ENCODE data around the gene PRKAR2A. TPM values are rescaled to one million over a fixed set of nuclear protein-coding genes. Genes with fewer than 3 reads are reported as not detected.
"Not testable (repeated sequence)": the region's sequence is repeated elsewhere in the genome, so short reads cannot be mapped to it uniquely, and the experiment has no call there.

PRKAR2A gene
- total RNA-seq, 1 experiment from 2014 or later: 61.3 TPM

DNA sequence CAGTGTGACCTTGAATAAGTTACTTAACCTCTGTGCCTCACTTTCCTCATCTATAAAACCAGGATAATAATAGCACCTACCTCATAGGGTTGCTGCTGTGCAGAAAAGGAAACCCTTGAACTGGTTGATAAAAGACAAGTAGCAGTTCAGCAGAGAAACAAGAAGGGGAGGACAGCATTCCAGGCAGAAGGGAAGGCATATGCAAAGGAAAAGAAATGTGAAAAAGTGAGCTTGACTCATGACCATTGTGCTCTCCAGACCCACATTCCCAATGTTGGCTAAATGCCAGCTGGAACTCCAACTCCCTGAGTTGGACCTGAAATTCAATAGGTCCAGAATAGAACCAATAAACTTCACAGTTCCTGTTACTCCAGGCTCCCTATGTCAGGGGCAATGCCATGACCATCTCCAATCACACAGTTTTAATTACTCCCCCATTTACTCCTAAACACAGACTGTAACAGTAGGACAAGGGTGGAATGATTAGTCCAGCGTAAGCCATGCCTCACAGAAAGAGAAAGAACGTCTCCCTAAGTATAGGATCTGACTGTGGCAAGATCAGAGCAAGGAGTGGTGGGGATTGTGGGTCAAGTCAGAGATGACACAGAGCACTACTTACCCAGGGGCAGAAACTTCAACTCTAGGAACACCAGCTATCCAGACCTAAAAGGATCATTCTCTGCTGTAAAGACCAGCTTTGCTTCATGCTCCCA, 26.9 kb downstream of the PRKAR2A start:
- Mint-ChIP-seq H3K36me3 (ENCODE audit: insufficient read depth, unreplicated experiment) (peaks cover 11% of the 10 kb centered on the region), H3K4me3 (ENCODE audit: unreplicated experiment) (no peak overlapping the region), H3K27ac (ENCODE audit: low read depth, unreplicated experiment) (no peak overlapping the region), H3K27me3 (ENCODE audit: insufficient read depth, unreplicated experiment) (no peaks in the 10 kb centered on the region), H3K4me1 (ENCODE audit: insufficient read depth, unreplicated experiment) (no peaks in the 10 kb centered on the region), H3K9me3 (ENCODE audit: unreplicated experiment) (no peaks in the 10 kb centered on the region)
- peak; percentile 43 for DNase-seq (ENCODE audit: unreplicated experiment)
- TF ChIP-seq, protein P1, sequence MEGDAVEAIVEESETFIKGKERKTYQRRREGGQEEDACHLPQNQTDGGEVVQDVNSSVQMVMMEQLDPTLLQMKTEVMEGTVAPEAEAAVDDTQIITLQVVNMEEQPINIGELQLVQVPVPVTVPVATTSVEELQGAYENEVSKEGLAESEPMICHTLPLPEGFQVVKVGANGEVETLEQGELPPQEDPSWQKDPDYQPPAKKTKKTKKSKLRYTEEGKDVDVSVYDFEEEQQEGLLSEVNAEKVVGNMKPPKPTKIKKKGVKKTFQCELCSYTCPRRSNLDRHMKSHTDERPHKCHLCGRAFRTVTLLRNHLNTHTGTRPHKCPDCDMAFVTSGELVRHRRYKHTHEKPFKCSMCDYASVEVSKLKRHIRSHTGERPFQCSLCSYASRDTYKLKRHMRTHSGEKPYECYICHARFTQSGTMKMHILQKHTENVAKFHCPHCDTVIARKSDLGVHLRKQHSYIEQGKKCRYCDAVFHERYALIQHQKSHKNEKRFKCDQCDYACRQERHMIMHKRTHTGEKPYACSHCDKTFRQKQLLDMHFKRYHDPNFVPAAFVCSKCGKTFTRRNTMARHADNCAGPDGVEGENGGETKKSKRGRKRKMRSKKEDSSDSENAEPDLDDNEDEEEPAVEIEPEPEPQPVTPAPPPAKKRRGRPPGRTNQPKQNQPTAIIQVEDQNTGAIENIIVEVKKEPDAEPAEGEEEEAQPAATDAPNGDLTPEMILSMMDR (IDR thresholded peaks at IDR 0.05; ENCODE audit: unreplicated experiment): no peak
- no TSS peak for BruUV-seq (replicated peaks)
- CTCF ChIA-PET: interaction anchor here (0.6 kb wide), 1 partner anchor 26 kb away, joined by 3 read pairs; no protein-coding TSS in a partner anchor
- POLR2A ChIA-PET: interaction anchor here (0.7 to 1.4 kb wide), 3 partner anchors 13 to 152 kb away, joined by 3 read pairs; no protein-coding TSS in a partner anchor
- intact Hi-C loops (cut with micrococcal nuclease): no loop called here

- no TSS peak for BruUV-seq (replicated peaks)
- no peaks in the 10 kb centered on the region for H3K9me3 Mint-ChIP-seq (ENCODE audit: unreplicated experiment)
- intact Hi-C loops (cut with micrococcal nuclease): no loop called here
- POLR2A ChIA-PET: no interaction called here
- no peak for DNase-seq (ENCODE audit: unreplicated experiment)
- TF ChIP-seq, protein P1 (IDR thresholded peaks at IDR 0.05; ENCODE audit: unreplicated experiment): no peak
- CTCF ChIA-PET: no interaction called here
- no peaks in the 10 kb centered on the region for H3K4me1 Mint-ChIP-seq (ENCODE audit: insufficient read depth, unreplicated experiment)
- H3K4me3 Mint-ChIP-seq (ENCODE audit: unreplicated experiment): no peak overlapping the region
- H3K27ac Mint-ChIP-seq (ENCODE audit: low read depth, unreplicated experiment): no peak overlapping the region
- no peaks in the 10 kb centered on the region for H3K27me3 Mint-ChIP-seq (ENCODE audit: insufficient read depth, unreplicated experiment)
- peaks cover 11% of the 10 kb centered on the region for H3K36me3 Mint-ChIP-seq (ENCODE audit: insufficient read depth, unreplicated experiment)
These were observed 28.1 kb downstream of the PRKAR2A start for GRCh38 chr3:48819234-48820221.

- Mint-ChIP-seq H3K4me1 (ENCODE audit: insufficient read depth, unreplicated experiment) (peaks cover 6% of the 10 kb centered on the region), H3K4me3 (ENCODE audit: unreplicated experiment) (no peak overlapping the region), H3K36me3 (ENCODE audit: insufficient read depth, unreplicated experiment) (peaks cover 8% of the 10 kb centered on the region), H3K9me3 (ENCODE audit: unreplicated experiment) (no peaks in the 10 kb centered on the region), H3K27me3 (ENCODE audit: insufficient read depth, unreplicated experiment) (no peaks in the 10 kb centered on the region), H3K27ac (ENCODE audit: low read depth, unreplicated experiment) (no peak overlapping the region)
- no TSS peak for BruUV-seq (replicated peaks)
- TF ChIP-seq, protein P1 (IDR thresholded peaks at IDR 0.05; ENCODE audit: unreplicated experiment): no peak
- CTCF ChIA-PET: no interaction called here
- DNase-seq (ENCODE audit: unreplicated experiment): no peak
- intact Hi-C loops (cut with micrococcal nuclease): no loop called here
- POLR2A ChIA-PET: no interaction called here
These were observed 36.1 kb downstream of the PRKAR2A start for GRCh38 chr3:48811524-48811923.

DNA sequence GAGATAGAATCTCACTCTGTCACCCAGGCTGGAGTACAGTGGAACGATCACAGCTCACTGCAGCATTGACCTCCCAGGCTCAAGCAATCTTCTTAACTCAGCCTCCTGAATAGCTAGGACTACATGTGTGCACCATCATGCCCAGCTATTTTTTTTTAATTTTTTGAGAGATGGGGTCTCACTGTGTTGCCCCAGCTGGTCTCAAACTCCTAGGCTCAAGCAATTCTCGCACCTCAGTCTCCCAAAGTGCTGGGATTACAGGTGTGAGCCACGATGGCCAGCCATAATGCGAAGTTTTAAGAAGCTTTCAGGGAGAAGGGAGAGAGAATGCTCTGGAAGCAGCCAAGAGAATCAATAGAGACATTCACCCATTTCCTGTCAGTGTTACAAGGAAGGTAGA, 42.7 kb downstream of the PRKAR2A start:
- no TSS peak for BruUV-seq (replicated peaks)
- POLR2A ChIA-PET: interaction anchor here (0.6 to 1.4 kb wide), 3 partner anchors 42 to 114 kb away, joined by 3 read pairs; no protein-coding TSS in a partner anchor
- peaks cover 16% of the 10 kb centered on the region for H3K36me3 Mint-ChIP-seq (ENCODE audit: insufficient read depth, unreplicated experiment)
- peaks cover 4% of the 10 kb centered on the region for H3K4me1 Mint-ChIP-seq (ENCODE audit: insufficient read depth, unreplicated experiment)
- H3K27ac Mint-ChIP-seq (ENCODE audit: low read depth, unreplicated experiment): no peak overlapping the region
- DNase-seq (ENCODE audit: unreplicated experiment): no peak
- no peaks in the 10 kb centered on the region for H3K27me3 Mint-ChIP-seq (ENCODE audit: insufficient read depth, unreplicated experiment)
- CTCF ChIA-PET: no interaction called here
- no peak overlapping the region for H3K4me3 Mint-ChIP-seq (ENCODE audit: unreplicated experiment)
- H3K9me3 Mint-ChIP-seq (ENCODE audit: unreplicated experiment): no peaks in the 10 kb centered on the region
- intact Hi-C loops (cut with micrococcal nuclease): no loop called here
- TF ChIP-seq, protein P1 (IDR thresholded peaks at IDR 0.05; ENCODE audit: unreplicated experiment): no peak

DNA sequence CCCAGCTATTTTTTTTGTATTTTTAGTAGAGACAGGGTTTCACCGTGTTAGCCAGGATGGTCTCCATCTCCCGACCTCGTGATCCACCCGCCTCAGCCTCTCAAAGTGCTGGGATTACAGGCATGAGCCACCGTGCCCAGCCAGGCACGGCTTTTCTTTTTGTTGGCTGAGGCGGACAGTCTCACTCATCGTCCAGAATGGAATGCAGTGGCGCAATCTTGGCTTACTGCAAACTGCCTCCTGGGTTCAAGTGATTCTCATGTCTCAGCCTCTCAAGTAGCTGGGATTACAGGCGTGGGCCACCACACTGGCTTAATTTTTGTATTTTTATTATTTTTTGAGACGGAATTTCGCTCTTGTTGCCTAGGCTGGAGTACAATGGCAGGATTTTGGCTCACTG, 46.8 kb downstream of the PRKAR2A start:
- not testable (repeated sequence) for H3K9me3 Mint-ChIP-seq (ENCODE audit: unreplicated experiment)

More for the DNA sequence above, 46.8 kb downstream of the PRKAR2A start:
- CTCF ChIA-PET; POLR2A ChIA-PET; H3K27me3 Mint-ChIP-seq (ENCODE audit: insufficient read depth, unreplicated experiment); BruUV-seq (replicated peaks); H3K4me3 Mint-ChIP-seq (ENCODE audit: unreplicated experiment); intact Hi-C loops (cut with micrococcal nuclease); H3K27ac Mint-ChIP-seq (ENCODE audit: low read depth, unreplicated experiment): not testable (repeated sequence)
- H3K4me1 Mint-ChIP-seq (ENCODE audit: insufficient read depth, unreplicated experiment): peaks cover 16% of the 10 kb centered on the region
- DNase-seq (ENCODE audit: unreplicated experiment): peak; percentile 27
- H3K36me3 Mint-ChIP-seq (ENCODE audit: insufficient read depth, unreplicated experiment): peaks cover 23% of the 10 kb centered on the region

Measured in MCF 10A (cell line).